HG03457 (cell line): ENCODE results near the gene RBM8A.
"Not testable (repeated sequence)": the region's sequence is repeated elsewhere in the genome, so short reads cannot be mapped to it uniquely, and the experiment has no call there.

Source experiments
- ATAC-seq: cut with Tn5 transposase; IDR thresholded peaks from one replicate; pipeline ENCODE4 v1.9.1; 2021; ENCODE audit warnings: moderate number of reproducible peaks; ENCODE audit not compliant: unreplicated experiment

RBM8A gene

GRCh38 chr1:145956781-145957442, 29.6 kb upstream of the RBM8A start:
- ATAC-seq = no peak

- ATAC-seq = no peak
Measured at GRCh38 chr1:145956361-145956760, 29.1 kb upstream of the RBM8A start.

GRCh38 chr1:145955436-145955835, 28.2 kb upstream of the RBM8A start:
- ATAC-seq = no peak

- ATAC-seq = no peak
Measured at GRCh38 chr1:145953861-145954260, 26.6 kb upstream of the RBM8A start.

GRCh38 chr1:145952903-145953302, 25.6 kb upstream of the RBM8A start:
- ATAC-seq = no peak

- ATAC-seq = no peak
Measured at GRCh38 chr1:145951526-145951925, 24.2 kb upstream of the RBM8A start.

- no peak for ATAC-seq
Measured at GRCh38 chr1:145949219-145949618, 21.9 kb upstream of the RBM8A start.

- no peak for ATAC-seq
Measured at GRCh38 chr1:145947551-145947950, 20.3 kb upstream of the RBM8A start.

- ATAC-seq = no peak
Measured at GRCh38 chr1:145946477-145946986, 19.2 kb upstream of the RBM8A start.

- no peak for ATAC-seq
Measured at GRCh38 chr1:145944532-145944931, 17.2 kb upstream of the RBM8A start.

GRCh38 chr1:145942871-145943270, 15.6 kb upstream of the RBM8A start:
- no peak for ATAC-seq

GRCh38 chr1:145942405-145942804, 15.1 kb upstream of the RBM8A start:
- no peak for ATAC-seq

GRCh38 chr1:145937436-145937835, 10.2 kb upstream of the RBM8A start:
- ATAC-seq = no peak

- no peak for ATAC-seq
Measured at GRCh38 chr1:145936247-145936646, 9.0 kb upstream of the RBM8A start.

GRCh38 chr1:145935708-145936107, 8.4 kb upstream of the RBM8A start:
- no peak for ATAC-seq

- not testable (repeated sequence) for ATAC-seq
Measured at GRCh38 chr1:145932522-145933009, 5.3 kb upstream of the RBM8A start.

- no peak for ATAC-seq
Measured at GRCh38 chr1:145927916-145928643, 796 bp upstream of the RBM8A start.

- no peak for ATAC-seq
Measured at GRCh38 chr1:145926686-145927062, 610 bp downstream of the RBM8A start.

- no peak for ATAC-seq
Measured at GRCh38 chr1:145922266-145922665, 5.0 kb downstream of the RBM8A start.

GRCh38 chr1:145920297-145920696, 7.0 kb downstream of the RBM8A start:
- ATAC-seq = not testable (repeated sequence)

GRCh38 chr1:145918992-145919939, 8.0 kb downstream of the RBM8A start:
- ATAC-seq = no peak
